IgD-negative memory B cell (primary cell): Measurements from ENCODE around the gene ZNF577. TPM values are rescaled to one million over a fixed set of nuclear protein-coding genes. Genes with fewer than 3 reads are reported as not detected.

Source experiments
- H3K27ac Mint-ChIP-seq, 3 donors: one replicate each; pipeline ENCODE4 v1.8.0; 2020 to 2022; ENCODE audit warnings: mild to moderate bottlenecking in 3 of 3, mixed read lengths in 3 of 3, moderate library complexity in 1 of 3
- H3K27me3 Mint-ChIP-seq: one replicate; pipeline ENCODE4 v1.8.0; 2021; ENCODE audit warnings: mixed read lengths
- H3K36me3 Mint-ChIP-seq: one replicate; pipeline ENCODE4 v1.8.0; 2020; ENCODE audit warnings: mild to moderate bottlenecking, mixed read lengths
- H3K4me1 Mint-ChIP-seq, 3 donors: one replicate each; pipeline ENCODE4 v1.8.0; 2020 to 2022; ENCODE audit warnings: mixed read lengths in 3 of 3, mild to moderate bottlenecking in 1 of 3
- H3K4me3 Mint-ChIP-seq, 4 donors: one replicate each; pipeline ENCODE4 v1.8.0; 2020 to 2022; ENCODE audit warnings: mild to moderate bottlenecking in 4 of 4, mixed read lengths in 4 of 4, moderate library complexity in 3 of 4
- H3K9me3 Mint-ChIP-seq, 3 donors: one replicate each; pipeline ENCODE4 v1.8.0; 2020 to 2021; ENCODE audit warnings: mixed read lengths in 3 of 3, mild to moderate bottlenecking in 1 of 3
- polyA plus RNA-seq: library from polyadenylated mRNA; unstranded; fragments of 300-500 nt; fragmentation: Illumina TruSeq; gene quantifications from one replicate; pipeline ENCODE4 v1.2.3, GENCODE V29; 2021

The ZNF577 gene
- polyA plus RNA-seq, 1 donor from 2014 or later, result 4.4 TPM

DNA sequence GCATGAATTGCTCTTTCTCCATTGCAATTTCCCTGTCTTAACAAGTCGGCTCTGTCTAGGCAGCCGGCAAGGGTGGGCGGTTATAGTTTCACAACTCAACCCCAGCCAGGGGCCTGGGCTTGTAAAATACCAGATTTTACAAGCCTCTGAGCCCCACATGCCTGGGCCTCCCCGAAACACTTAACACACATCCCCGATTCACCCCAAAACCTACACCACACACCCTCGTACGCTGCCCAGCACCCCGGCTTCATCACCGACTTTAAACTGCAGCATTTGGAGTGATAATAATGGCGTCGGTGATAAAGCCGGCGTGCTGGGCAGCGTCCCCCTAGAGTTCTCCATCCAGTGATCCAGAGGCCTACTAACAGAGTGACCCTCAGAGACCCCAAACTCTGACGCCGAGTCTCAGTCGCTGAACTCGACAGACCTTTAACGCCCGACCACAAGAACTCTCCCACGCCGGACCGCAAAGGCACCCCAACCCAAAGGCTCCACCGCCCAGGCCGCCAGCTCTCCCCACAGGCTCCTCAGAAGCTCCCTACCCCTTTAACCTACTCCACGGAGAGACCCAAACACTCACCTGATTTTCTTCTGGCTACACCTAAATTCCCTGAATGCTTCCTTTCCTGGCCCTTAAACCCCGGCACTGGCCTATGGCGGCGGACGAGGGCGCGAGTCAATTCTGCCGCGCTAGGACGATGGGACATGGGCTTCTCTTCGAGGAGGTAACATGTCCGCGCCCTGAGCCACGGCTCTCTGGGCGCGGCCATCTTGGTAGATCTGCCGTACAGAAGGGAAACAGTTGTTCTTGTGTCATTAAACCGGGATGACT is 16.8 kb upstream of the ZNF577 start, which contains the start of gene ZNF649:
ZNF649 (minus strand) TSS at position 687 of the 835 bp plus-strand sequence. CDS start 4,910 bp downstream, outside the sequence.
- Mint-ChIP-seq H3K27me3 (peaks cover 14% of the 10 kb centered on the region), H3K4me1 (peaks cover 11 to 19% (median 18%) of the 10 kb centered on the region in 3 donors), H3K9me3 (peaks cover 8 to 51% (median 43%) of the 10 kb centered on the region in 3 donors), H3K4me3 (peak within 1 kb of the TSS; percentile 93 to 100 (median 100)), H3K27ac (peak within 1 kb of the TSS; percentile 36 to 98 (median 92)), H3K36me3 (peaks cover 16% of the 10 kb centered on the region)

DNA sequence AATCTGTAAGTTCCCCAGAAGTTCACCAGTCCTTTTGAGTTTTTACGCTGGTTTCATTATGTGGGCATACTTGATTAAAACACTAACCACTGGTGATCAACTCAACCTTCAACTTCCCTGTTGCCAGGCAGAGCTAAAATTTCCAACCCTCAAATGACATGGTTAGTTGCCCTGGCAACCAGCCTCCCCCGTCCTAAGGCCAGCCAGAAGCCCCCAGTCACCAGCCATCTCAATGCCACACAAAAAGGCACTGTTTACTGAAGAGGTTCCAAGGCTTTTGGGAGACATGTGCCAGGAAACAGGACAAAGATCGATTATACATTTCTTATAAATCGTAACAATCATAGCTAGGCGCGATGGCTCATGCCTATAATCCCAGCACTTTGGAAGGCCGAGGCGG is 15.4 kb upstream of the ZNF577 start:
- H3K27me3 Mint-ChIP-seq, result peaks cover 12% of the 10 kb centered on the region
- H3K4me1 Mint-ChIP-seq, result peaks cover 11 to 19% (median 18%) of the 10 kb centered on the region in 3 donors
- peak overlapping the region in 1 of 3 donors; percentile 43 for H3K27ac Mint-ChIP-seq
- peak overlapping the region; percentile 63 to 100 (median 83) for H3K4me3 Mint-ChIP-seq
- H3K9me3 Mint-ChIP-seq, result peaks cover 8 to 49% (median 33%) of the 10 kb centered on the region in 3 donors
- peaks cover 17% of the 10 kb centered on the region for H3K36me3 Mint-ChIP-seq

DNA sequence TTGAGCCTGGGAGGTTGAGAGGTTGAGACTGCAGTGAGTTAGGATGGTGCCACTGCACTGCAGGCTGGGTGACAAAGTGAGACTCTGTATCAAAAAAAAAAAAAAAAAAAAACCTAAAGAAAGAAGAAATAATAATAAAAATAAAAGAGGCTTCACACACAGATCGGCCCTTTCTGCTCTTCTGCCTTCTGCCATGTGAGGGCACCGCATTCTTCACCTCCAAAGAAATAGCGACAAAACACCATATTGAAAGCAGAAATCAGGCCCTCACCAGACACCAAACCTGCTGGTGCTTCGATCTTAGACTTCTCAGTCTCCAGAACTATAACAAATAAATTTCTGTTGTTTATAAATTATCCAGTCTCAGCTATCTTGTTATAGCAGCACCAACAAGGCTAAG is 14.1 kb upstream of the ZNF577 start:
- H3K36me3 Mint-ChIP-seq, result peaks cover 28% of the 10 kb centered on the region
- peaks cover 5 to 45% (median 32%) of the 10 kb centered on the region in 3 donors for H3K9me3 Mint-ChIP-seq
- peak overlapping the region in 1 of 4 donors; percentile 93 for H3K4me3 Mint-ChIP-seq
- H3K27ac Mint-ChIP-seq, result no peak overlapping the region
- peaks cover 11 to 19% (median 18%) of the 10 kb centered on the region in 3 donors for H3K4me1 Mint-ChIP-seq
- peaks cover 2% of the 10 kb centered on the region for H3K27me3 Mint-ChIP-seq

- H3K36me3 Mint-ChIP-seq, result peaks cover 54% of the 10 kb centered on the region
- peak overlapping the region in 1 of 3 donors; percentile 45 for H3K27ac Mint-ChIP-seq
- H3K4me1 Mint-ChIP-seq, result peaks cover 0 to 9% (median 3%) of the 10 kb centered on the region in 3 donors
- no peaks in the 10 kb centered on the region for H3K27me3 Mint-ChIP-seq
- H3K4me3 Mint-ChIP-seq, result peak overlapping the region in 1 of 4 donors; percentile 28
- peaks cover 23 to 63% (median 42%) of the 10 kb centered on the region in 3 donors for H3K9me3 Mint-ChIP-seq
These were observed 3.5 kb upstream of the ZNF577 start for GRCh38 chr19:51891193-51891747.

DNA sequence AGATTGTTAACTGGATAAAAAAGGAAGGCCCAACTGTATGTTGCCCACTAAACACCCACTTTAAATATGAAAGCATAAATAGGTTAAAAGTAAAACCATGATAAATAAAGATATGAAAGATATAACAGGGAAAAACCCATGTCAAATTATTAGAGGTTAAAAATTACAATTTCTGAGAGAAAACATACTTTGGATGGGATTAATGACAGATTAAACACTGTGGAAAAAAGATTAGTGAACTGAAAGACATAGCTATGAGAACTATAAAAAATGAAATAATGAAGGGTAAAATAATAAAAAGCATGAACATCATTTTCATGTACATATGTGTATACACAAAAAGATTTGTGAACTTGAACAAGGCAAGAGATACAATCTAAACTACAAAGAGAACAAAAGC is 2.2 kb upstream of the ZNF577 start:
- H3K4me3 Mint-ChIP-seq, result no peak overlapping the region
- H3K27ac Mint-ChIP-seq, result peak overlapping the region in 1 of 3 donors; percentile 41
- H3K36me3 Mint-ChIP-seq, result peaks cover 41% of the 10 kb centered on the region
- H3K27me3 Mint-ChIP-seq, result no peaks in the 10 kb centered on the region
- peaks cover 19 to 63% (median 43%) of the 10 kb centered on the region in 3 donors for H3K9me3 Mint-ChIP-seq
- peaks cover 0 to 9% (median 3%) of the 10 kb centered on the region in 3 donors for H3K4me1 Mint-ChIP-seq

- peaks cover 37% of the 10 kb centered on the region for H3K36me3 Mint-ChIP-seq
- no peak overlapping the region for H3K27ac Mint-ChIP-seq
- no peak overlapping the region for H3K4me3 Mint-ChIP-seq
- H3K9me3 Mint-ChIP-seq, result peaks cover 18 to 60% (median 44%) of the 10 kb centered on the region in 3 donors
- no peaks in the 10 kb centered on the region for H3K27me3 Mint-ChIP-seq
- peaks cover 0 to 9% (median 3%) of the 10 kb centered on the region in 3 donors for H3K4me1 Mint-ChIP-seq
These were observed 3.0 kb downstream of the ZNF577 start for GRCh38 chr19:51884713-51885112.

DNA sequence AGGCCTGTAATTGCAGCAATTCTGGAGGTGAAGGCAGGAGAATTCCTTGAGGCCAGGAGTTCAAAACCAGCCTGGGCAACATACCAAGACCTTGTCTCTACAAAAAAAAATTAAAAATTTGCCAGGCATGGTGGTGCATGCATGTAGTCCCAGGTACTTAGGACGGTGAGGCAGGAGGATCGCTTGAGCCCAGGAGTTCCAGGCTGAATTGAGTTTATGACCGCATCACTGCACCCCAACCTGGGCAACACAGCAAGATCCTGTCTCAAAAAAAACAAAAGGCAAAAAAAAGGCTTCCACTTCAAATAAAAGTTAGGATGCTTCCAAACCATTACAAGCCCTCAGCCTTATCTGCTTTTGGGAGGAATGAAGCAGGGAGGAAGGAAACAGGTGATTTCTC is 5.2 kb downstream of the ZNF577 start:
- H3K9me3 Mint-ChIP-seq, result peaks cover 18 to 54% (median 48%) of the 10 kb centered on the region in 3 donors
- peaks cover 0 to 3% (median under 1%) of the 10 kb centered on the region in 3 donors for H3K4me1 Mint-ChIP-seq
- H3K27me3 Mint-ChIP-seq, result no peaks in the 10 kb centered on the region
- no peak overlapping the region for H3K4me3 Mint-ChIP-seq
- no peak overlapping the region for H3K27ac Mint-ChIP-seq
- peaks cover 43% of the 10 kb centered on the region for H3K36me3 Mint-ChIP-seq

DNA sequence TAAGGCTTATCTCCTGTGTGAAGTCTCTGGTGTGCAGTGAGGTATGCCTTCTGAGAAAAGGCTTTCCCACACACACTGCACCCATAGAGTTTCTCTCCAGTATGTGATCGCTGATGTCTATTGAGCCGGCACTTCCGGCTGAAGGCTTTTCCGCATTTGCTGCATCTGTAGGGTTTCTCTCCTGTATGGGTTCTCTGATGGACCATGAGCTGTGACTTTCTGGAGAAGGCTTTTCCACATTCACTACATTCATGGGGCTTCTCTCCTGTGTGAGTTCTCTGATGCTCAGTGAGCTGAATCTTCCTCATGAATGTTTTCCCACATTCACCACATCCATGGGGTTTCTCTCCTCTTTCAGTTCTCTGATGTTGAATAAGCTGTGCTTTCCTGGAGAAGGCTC is 14.7 kb downstream of the ZNF577 start:
- H3K27ac Mint-ChIP-seq, result no peak overlapping the region
- peaks cover 28 to 72% (median 69%) of the 10 kb centered on the region in 3 donors for H3K9me3 Mint-ChIP-seq
- H3K36me3 Mint-ChIP-seq, result peaks cover 43% of the 10 kb centered on the region
- no peak overlapping the region for H3K4me3 Mint-ChIP-seq
- H3K27me3 Mint-ChIP-seq, result no peaks in the 10 kb centered on the region
- peaks cover 0 to 2% (median 0%) of the 10 kb centered on the region in 3 donors for H3K4me1 Mint-ChIP-seq

DNA sequence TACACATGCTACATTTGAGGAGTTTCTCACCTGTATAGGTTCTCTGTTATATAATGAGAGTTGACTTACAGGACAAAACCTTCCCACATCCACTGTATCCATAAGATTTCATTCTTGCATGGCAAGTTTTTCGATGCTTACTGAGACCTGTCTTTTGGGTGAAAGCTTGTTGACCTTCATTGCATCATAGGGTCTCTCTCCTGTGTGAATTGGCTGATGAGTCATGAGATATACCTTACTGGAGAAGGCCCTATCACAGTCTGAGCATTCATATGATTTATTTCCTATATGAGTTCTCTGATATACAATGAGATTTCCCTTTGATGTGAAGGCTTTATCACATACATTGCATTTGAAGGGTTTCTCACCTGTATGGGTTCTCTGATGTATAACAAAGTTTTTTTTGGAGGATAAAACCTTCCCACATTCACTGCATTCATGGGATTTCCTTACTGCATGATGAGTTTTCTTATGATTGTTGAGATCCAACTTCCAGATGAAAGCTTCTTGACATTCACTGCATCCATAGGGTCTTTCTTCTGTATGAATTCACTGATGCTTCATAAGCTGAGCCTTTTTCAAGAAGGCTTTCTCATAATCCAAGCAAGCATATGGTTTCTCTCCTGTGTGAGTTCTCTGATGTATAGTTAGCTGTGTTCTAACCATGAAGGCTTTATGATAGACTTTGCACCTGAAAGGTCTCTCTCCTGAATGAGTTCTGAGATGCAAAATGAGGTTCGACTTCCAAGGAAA is 25.7 kb downstream of the ZNF577 start:
- H3K9me3 Mint-ChIP-seq, result peaks cover 10 to 47% (median 31%) of the 10 kb centered on the region in 3 donors
- no peak overlapping the region for H3K4me3 Mint-ChIP-seq
- no peak overlapping the region for H3K27ac Mint-ChIP-seq
- peaks cover 7% of the 10 kb centered on the region for H3K36me3 Mint-ChIP-seq
- no peaks in the 10 kb centered on the region for H3K4me1 Mint-ChIP-seq
- H3K27me3 Mint-ChIP-seq, result no peaks in the 10 kb centered on the region

GRCh38 chr19:51837145-51837544 is 50.6 kb downstream of the ZNF577 start:
- H3K27me3 Mint-ChIP-seq, result no peaks in the 10 kb centered on the region
- peaks cover 13 to 35% (median 25%) of the 10 kb centered on the region in 3 donors for H3K9me3 Mint-ChIP-seq
- H3K4me1 Mint-ChIP-seq, result no peaks in the 10 kb centered on the region
- H3K36me3 Mint-ChIP-seq, result peaks cover 2% of the 10 kb centered on the region
- H3K4me3 Mint-ChIP-seq, result no peak overlapping the region
- H3K27ac Mint-ChIP-seq, result no peak overlapping the region

DNA sequence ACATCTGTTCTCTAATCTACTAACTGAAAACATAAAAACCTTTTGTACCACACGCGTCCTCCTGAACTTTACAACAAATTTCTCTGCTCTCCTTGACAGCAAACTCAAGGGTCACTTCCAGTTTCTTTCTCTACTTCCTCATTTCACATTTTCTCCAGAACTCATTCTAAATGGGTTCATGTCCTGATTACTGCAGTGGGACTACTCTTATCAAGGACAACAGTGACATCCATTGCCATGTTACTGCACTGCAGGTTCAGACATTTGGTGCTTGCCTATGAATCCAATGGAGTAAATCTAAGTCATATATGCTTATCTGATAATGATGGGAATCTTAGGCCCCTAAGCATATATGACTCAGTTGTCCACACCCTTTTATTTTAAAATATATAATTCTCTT is 57.5 kb downstream of the ZNF577 start:
- Mint-ChIP-seq H3K27ac (no peak overlapping the region), H3K4me3 (peak overlapping the region in 1 of 4 donors; percentile 6), H3K36me3 (peaks cover 3% of the 10 kb centered on the region), H3K9me3 (peaks cover 22 to 61% (median 43%) of the 10 kb centered on the region in 3 donors), H3K4me1 (no peaks in the 10 kb centered on the region), H3K27me3 (no peaks in the 10 kb centered on the region)

GRCh38 chr19:51824281-51825005 is 63.3 kb downstream of the ZNF577 start:
- no peaks in the 10 kb centered on the region for H3K4me1 Mint-ChIP-seq
- H3K36me3 Mint-ChIP-seq, result peaks cover 1% of the 10 kb centered on the region
- H3K27me3 Mint-ChIP-seq, result no peaks in the 10 kb centered on the region
- peaks cover 26 to 67% (median 33%) of the 10 kb centered on the region in 3 donors for H3K9me3 Mint-ChIP-seq
- H3K27ac Mint-ChIP-seq, result no peak overlapping the region
- peak overlapping the region in 2 of 4 donors; percentile 0 to 18 for H3K4me3 Mint-ChIP-seq

GRCh38 chr19:51822946-51823345 is 64.8 kb downstream of the ZNF577 start:
- no peak overlapping the region for H3K4me3 Mint-ChIP-seq
- no peaks in the 10 kb centered on the region for H3K27me3 Mint-ChIP-seq
- H3K4me1 Mint-ChIP-seq, result no peaks in the 10 kb centered on the region
- H3K36me3 Mint-ChIP-seq, result no peaks in the 10 kb centered on the region
- peaks cover 23 to 53% (median 32%) of the 10 kb centered on the region in 3 donors for H3K9me3 Mint-ChIP-seq
- no peak overlapping the region for H3K27ac Mint-ChIP-seq

GRCh38 chr19:51822325-51822724 is 65.4 kb downstream of the ZNF577 start:
- Mint-ChIP-seq H3K27me3 (no peaks in the 10 kb centered on the region), H3K4me3 (no peak overlapping the region), H3K4me1 (no peaks in the 10 kb centered on the region), H3K36me3 (no peaks in the 10 kb centered on the region), H3K27ac (no peak overlapping the region), H3K9me3 (peaks cover 23 to 47% (median 25%) of the 10 kb centered on the region in 3 donors)
